ENCODE data around the gene VCAN.

VCAN gene

DNA sequence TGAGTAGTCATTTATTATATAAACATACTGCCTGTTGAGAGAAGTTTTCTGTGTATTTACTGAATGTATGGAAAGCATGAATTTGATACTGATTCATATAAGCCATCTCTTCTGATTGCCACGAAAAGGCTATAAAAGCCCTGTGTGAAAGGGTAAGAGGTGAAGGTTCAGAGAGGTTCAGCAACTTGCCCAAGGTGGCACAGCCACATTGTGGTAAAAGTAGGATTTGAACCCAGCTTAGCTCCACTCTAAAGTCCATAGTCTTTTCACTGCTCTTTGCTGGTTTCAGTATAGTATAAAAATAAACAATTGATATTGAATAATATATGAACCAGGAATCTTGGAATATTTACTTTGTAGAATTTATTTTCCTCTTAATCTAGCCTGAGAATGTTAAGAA lies 71.3 kb downstream of the VCAN start:
- H3K27me3 ChIP-seq (ENCODE audit: control insufficient read depth, insufficient read depth, low read length): no peaks in the 10 kb centered on the region
- H3K9me3 ChIP-seq (ENCODE audit: control insufficient read depth, insufficient read depth, low read length): no peaks in the 10 kb centered on the region
- H3K9ac ChIP-seq (ENCODE audit: low read depth, low read length): no peak overlapping the region
- no peaks in the 10 kb centered on the region for H3K4me1 ChIP-seq (ENCODE audit: control insufficient read depth, insufficient read depth, low read length)
- peaks cover 12% of the 10 kb centered on the region for H3K36me3 ChIP-seq (ENCODE audit: control insufficient read depth, insufficient read depth, low read length)
- H3K4me3 ChIP-seq (ENCODE audit: low read depth, low read length): no peak overlapping the region

DNA sequence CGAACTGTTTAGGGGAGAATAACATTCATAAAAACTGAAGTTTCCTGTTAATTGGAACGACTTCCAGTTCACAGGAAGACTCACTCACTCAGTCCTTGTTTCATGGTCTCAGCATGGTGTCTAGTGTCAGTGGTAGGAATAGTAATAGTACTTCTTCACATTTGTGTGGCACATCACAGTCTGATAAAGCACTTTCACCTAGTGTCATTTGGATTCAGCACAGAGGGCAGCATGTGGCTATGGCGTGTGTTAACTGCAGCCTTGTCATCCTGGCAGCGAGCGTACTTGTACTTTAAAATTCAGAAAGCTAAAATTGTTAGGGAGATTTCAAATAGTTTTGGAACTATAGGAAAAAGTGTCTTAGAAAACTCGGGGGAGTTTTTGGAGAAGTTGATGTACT lies 72.4 kb downstream of the VCAN start:
- no peaks in the 10 kb centered on the region for H3K27me3 ChIP-seq (ENCODE audit: control insufficient read depth, insufficient read depth, low read length)
- peaks cover 1% of the 10 kb centered on the region for H3K36me3 ChIP-seq (ENCODE audit: control insufficient read depth, insufficient read depth, low read length)
- no peaks in the 10 kb centered on the region for H3K9me3 ChIP-seq (ENCODE audit: control insufficient read depth, insufficient read depth, low read length)
- no peak overlapping the region for H3K9ac ChIP-seq (ENCODE audit: low read depth, low read length)
- no peak overlapping the region for H3K4me3 ChIP-seq (ENCODE audit: low read depth, low read length)
- no peaks in the 10 kb centered on the region for H3K4me1 ChIP-seq (ENCODE audit: control insufficient read depth, insufficient read depth, low read length)

DNA sequence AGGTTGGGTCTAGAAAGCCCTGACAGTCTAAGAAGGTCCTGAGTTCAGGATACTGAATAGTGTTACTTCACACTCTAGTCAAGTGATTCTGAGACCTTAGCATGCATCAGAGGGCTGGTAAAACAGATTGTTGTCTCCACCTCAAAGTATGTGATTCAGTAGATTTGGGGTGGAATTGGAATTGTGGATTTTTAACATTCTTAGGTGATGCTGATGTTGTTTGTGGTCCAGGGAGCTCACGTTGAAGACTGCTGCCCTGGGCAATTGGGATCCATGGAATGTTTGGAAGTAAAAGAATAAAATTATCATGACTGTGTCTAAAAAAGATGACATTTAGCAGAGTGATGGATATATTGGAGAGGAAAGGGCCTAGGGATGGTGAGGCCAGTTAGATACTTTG lies 75.6 kb downstream of the VCAN start:
- H3K27me3 ChIP-seq (ENCODE audit: control insufficient read depth, insufficient read depth, low read length): no peaks in the 10 kb centered on the region
- H3K4me3 ChIP-seq (ENCODE audit: low read depth, low read length): no peak overlapping the region
- no peaks in the 10 kb centered on the region for H3K36me3 ChIP-seq (ENCODE audit: control insufficient read depth, insufficient read depth, low read length)
- H3K4me1 ChIP-seq (ENCODE audit: control insufficient read depth, insufficient read depth, low read length): no peaks in the 10 kb centered on the region
- no peaks in the 10 kb centered on the region for H3K9me3 ChIP-seq (ENCODE audit: control insufficient read depth, insufficient read depth, low read length)
- no peak overlapping the region for H3K9ac ChIP-seq (ENCODE audit: low read depth, low read length)

DNA sequence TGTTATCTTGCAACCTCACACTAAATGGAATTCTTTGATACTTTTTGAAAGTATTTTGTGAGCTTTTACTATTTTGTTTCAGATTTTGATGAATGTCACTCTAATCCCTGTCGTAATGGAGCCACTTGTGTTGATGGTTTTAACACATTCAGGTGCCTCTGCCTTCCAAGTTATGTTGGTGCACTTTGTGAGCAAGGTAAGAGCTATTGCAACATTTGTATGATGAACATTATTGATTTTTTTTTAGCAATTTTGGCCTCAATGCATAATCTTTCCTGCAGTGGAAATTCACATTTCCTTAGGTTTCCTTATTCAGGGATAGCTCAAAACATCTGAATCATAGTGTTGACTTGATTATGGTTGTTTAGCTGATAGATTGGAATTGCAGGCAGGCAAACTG lies 76.3 kb downstream of the VCAN start:
- Histone ChIP-seq H3K9me3 (ENCODE audit: control insufficient read depth, insufficient read depth, low read length) (no peaks in the 10 kb centered on the region), H3K4me1 (ENCODE audit: control insufficient read depth, insufficient read depth, low read length) (no peaks in the 10 kb centered on the region), H3K27me3 (ENCODE audit: control insufficient read depth, insufficient read depth, low read length) (no peaks in the 10 kb centered on the region), H3K36me3 (ENCODE audit: control insufficient read depth, insufficient read depth, low read length) (peaks cover under 1% of the 10 kb centered on the region), H3K4me3 (ENCODE audit: low read depth, low read length) (no peak overlapping the region), H3K9ac (ENCODE audit: low read depth, low read length) (no peak overlapping the region)

DNA sequence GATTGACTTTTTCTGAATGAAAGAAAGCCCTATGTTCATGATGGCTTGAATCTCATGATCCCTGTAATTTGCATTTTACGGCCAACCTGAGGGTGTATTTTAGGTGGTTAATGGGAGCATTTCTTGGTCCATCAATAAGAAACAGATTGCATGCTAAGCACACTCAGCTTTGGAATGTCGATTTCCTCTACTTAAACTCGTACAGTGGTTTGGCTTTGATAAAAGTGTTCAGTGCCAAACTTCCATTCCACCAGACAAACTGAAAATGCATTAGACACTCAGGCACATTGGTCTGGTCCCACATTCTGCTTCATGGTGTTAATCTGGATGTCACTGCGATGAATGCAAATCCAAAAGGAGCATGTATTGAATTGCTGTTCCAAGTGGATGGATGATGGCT lies 77.0 kb downstream of the VCAN start:
- H3K9me3 ChIP-seq (ENCODE audit: control insufficient read depth, insufficient read depth, low read length): no peaks in the 10 kb centered on the region
- H3K36me3 ChIP-seq (ENCODE audit: control insufficient read depth, insufficient read depth, low read length): peaks cover 6% of the 10 kb centered on the region
- no peaks in the 10 kb centered on the region for H3K27me3 ChIP-seq (ENCODE audit: control insufficient read depth, insufficient read depth, low read length)
- no peaks in the 10 kb centered on the region for H3K4me1 ChIP-seq (ENCODE audit: control insufficient read depth, insufficient read depth, low read length)
- no peak overlapping the region for H3K4me3 ChIP-seq (ENCODE audit: low read depth, low read length)
- H3K9ac ChIP-seq (ENCODE audit: low read depth, low read length): no peak overlapping the region

DNA sequence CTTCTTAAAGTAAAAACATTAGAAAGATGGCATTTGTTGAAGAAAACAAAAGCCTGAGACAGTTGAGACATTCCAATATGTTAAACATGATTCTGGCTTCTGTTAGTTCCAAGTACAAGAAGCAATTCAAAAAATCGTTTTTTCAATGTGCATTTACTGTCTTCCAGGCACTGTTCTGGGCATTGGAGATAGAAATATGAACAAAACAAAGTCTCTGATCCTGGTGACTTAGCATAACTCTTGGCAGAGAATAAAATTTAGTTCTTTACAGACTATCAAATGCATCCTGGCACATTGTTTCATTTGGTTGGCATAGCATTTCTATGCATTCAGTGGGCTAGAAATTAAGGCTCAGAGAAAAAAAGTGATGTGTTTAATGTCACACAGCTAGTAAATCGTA lies 77.5 kb downstream of the VCAN start:
- H3K9me3 ChIP-seq (ENCODE audit: control insufficient read depth, insufficient read depth, low read length): no peaks in the 10 kb centered on the region
- H3K4me1 ChIP-seq (ENCODE audit: control insufficient read depth, insufficient read depth, low read length): no peaks in the 10 kb centered on the region
- no peak overlapping the region for H3K4me3 ChIP-seq (ENCODE audit: low read depth, low read length)
- no peaks in the 10 kb centered on the region for H3K27me3 ChIP-seq (ENCODE audit: control insufficient read depth, insufficient read depth, low read length)
- H3K9ac ChIP-seq (ENCODE audit: low read depth, low read length): no peak overlapping the region
- H3K36me3 ChIP-seq (ENCODE audit: control insufficient read depth, insufficient read depth, low read length): peaks cover 6% of the 10 kb centered on the region

DNA sequence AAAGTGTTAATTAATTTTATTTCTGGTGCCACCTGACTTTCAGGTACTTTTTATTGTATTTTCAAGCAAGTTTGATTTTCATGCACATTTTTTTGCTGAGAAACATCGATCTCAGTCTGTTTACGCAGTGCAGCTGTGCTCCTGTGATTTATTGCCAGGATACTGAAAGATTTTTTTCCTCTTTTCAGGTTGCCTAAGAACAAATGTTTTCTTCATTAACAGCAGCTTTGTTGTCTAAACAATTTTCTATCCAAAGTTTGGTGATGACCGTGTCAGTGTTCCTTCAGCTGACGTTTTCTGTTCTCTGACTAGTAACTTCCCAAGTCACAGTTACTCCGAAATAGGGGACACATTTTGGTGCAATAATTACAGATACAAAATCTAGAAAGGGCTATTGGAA lies 78.1 kb downstream of the VCAN start:
- Histone ChIP-seq H3K27me3 (ENCODE audit: control insufficient read depth, insufficient read depth, low read length) (no peaks in the 10 kb centered on the region), H3K36me3 (ENCODE audit: control insufficient read depth, insufficient read depth, low read length) (peaks cover 6% of the 10 kb centered on the region), H3K9ac (ENCODE audit: low read depth, low read length) (no peak overlapping the region), H3K4me3 (ENCODE audit: low read depth, low read length) (no peak overlapping the region), H3K9me3 (ENCODE audit: control insufficient read depth, insufficient read depth, low read length) (no peaks in the 10 kb centered on the region), H3K4me1 (ENCODE audit: control insufficient read depth, insufficient read depth, low read length) (no peaks in the 10 kb centered on the region)

DNA sequence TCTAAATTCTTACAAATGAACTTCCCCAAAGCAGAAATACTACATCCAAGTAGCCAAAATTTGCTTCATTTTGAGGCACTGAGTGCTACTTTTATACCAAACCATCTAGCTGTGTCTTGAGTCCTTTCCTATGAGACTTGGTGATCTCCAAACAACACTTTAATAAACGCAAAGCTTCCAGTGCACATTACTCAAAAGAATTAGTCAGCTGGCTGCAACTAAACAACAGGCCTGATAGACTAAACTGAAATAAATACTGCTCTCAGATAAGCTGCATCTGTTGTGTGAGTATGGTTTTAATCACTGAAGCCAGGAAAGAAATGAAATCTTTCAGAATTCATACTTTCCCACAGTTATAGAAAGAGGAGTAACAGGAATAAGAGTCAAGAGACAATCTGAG lies 80.3 kb downstream of the VCAN start:
- Histone ChIP-seq H3K36me3 (ENCODE audit: control insufficient read depth, insufficient read depth, low read length) (peaks cover 16% of the 10 kb centered on the region), H3K27me3 (ENCODE audit: control insufficient read depth, insufficient read depth, low read length) (no peaks in the 10 kb centered on the region), H3K9me3 (ENCODE audit: control insufficient read depth, insufficient read depth, low read length) (no peaks in the 10 kb centered on the region), H3K4me1 (ENCODE audit: control insufficient read depth, insufficient read depth, low read length) (no peaks in the 10 kb centered on the region), H3K9ac (ENCODE audit: low read depth, low read length) (no peak overlapping the region), H3K4me3 (ENCODE audit: low read depth, low read length) (no peak overlapping the region)

DNA sequence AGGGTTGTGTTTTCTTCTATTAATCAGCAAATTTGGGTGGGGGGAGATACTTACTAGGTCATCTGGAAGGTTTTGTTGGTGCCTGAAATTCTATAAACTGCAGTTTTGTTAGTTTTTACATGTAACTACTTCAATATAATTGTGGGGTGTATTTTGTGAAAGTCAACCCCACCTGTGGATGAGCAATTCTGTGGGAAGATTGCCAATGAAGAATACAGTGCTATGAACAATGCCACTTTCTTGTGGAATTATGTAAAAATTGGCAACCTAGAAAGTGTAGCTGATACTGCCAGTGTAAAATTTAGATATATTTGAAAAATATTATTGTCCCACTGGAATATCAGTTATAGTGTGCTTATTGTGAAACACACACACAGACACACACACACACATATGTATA lies 80.7 kb downstream of the VCAN start:
- Histone ChIP-seq H3K9ac (ENCODE audit: low read depth, low read length) (no peak overlapping the region), H3K4me1 (ENCODE audit: control insufficient read depth, insufficient read depth, low read length) (no peaks in the 10 kb centered on the region), H3K36me3 (ENCODE audit: control insufficient read depth, insufficient read depth, low read length) (peaks cover 16% of the 10 kb centered on the region), H3K4me3 (ENCODE audit: low read depth, low read length) (no peak overlapping the region), H3K9me3 (ENCODE audit: control insufficient read depth, insufficient read depth, low read length) (no peaks in the 10 kb centered on the region), H3K27me3 (ENCODE audit: control insufficient read depth, insufficient read depth, low read length) (no peaks in the 10 kb centered on the region)

DNA sequence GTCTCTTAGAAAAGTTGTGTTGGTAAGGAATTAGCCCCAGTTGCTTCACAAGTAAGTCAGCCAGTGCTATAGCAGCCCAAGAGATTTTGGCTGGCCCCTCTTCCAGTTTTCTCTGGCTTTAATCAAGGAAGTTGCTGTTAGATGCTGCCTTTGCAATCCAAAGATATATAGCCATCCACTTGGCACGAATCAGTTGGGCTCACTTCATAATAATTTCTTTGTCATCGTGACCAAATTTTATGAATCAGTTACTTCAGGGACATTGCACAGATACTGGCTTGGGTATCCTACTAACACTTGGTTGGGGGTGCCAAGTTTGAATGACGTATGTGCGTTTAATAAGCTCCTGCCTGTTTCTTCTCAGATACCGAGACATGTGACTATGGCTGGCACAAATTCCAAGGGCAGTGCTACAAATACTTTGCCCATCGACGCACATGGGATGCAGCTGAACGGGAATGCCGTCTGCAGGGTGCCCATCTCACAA lies 81.5 kb downstream of the VCAN start:
- Histone ChIP-seq H3K4me1 (ENCODE audit: control insufficient read depth, insufficient read depth, low read length) (no peaks in the 10 kb centered on the region), H3K9ac (ENCODE audit: low read depth, low read length) (no peak overlapping the region), H3K4me3 (ENCODE audit: low read depth, low read length) (no peak overlapping the region), H3K9me3 (ENCODE audit: control insufficient read depth, insufficient read depth, low read length) (no peaks in the 10 kb centered on the region), H3K27me3 (ENCODE audit: control insufficient read depth, insufficient read depth, low read length) (no peaks in the 10 kb centered on the region), H3K36me3 (ENCODE audit: control insufficient read depth, insufficient read depth, low read length) (peaks cover 16% of the 10 kb centered on the region)

DNA sequence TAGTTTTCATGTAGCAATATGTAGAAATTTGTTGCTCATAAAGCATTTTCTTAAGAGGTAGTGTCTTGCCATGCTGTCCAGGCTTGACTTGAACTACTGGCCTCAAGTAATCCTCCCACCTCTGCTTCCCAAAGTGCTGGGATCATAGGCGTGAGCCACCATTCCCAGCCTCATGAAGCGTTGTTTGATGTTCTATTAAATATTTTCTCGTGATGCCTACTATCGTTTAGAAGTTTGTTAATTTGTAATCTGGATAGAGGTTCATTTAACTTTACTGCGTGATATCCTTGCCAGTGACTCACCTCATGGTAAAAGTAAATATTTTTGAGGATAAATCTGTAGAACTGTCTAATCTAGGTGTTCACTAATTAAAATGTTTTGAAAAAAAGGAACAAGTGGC lies 82.6 kb downstream of the VCAN start:
- H3K36me3 ChIP-seq (ENCODE audit: control insufficient read depth, insufficient read depth, low read length): peaks cover 16% of the 10 kb centered on the region
- H3K4me1 ChIP-seq (ENCODE audit: control insufficient read depth, insufficient read depth, low read length): no peaks in the 10 kb centered on the region
- no peak overlapping the region for H3K9ac ChIP-seq (ENCODE audit: low read depth, low read length)

DNA sequence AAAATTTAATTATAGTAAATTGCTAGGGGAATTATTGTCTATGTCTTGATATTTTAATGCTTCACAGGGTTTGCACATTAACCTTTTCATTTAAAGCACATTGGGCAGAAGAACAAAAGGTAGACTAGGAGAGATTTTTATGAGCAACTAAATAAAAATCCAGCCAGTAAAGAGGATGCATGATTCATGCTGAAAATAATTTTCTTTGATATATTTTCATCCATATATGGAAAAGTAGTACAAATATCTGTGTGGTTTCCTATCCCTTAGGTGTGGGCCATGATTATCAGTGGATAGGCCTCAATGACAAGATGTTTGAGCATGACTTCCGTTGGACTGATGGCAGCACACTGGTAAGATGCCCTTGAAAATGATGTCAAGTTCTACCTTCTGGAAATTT lies 83.1 kb downstream of the VCAN start:
- Histone ChIP-seq H3K4me1 (ENCODE audit: control insufficient read depth, insufficient read depth, low read length) (no peaks in the 10 kb centered on the region), H3K4me3 (ENCODE audit: low read depth, low read length) (no peak overlapping the region), H3K27me3 (ENCODE audit: control insufficient read depth, insufficient read depth, low read length) (no peaks in the 10 kb centered on the region), H3K9ac (ENCODE audit: low read depth, low read length) (no peak overlapping the region), H3K9me3 (ENCODE audit: control insufficient read depth, insufficient read depth, low read length) (no peaks in the 10 kb centered on the region), H3K36me3 (ENCODE audit: control insufficient read depth, insufficient read depth, low read length) (peaks cover 16% of the 10 kb centered on the region)

More for the DNA sequence above, 82.6 kb downstream of the VCAN start:
- H3K4me3 ChIP-seq (ENCODE audit: low read depth, low read length): no peak overlapping the region
- H3K27me3 ChIP-seq (ENCODE audit: control insufficient read depth, insufficient read depth, low read length): no peaks in the 10 kb centered on the region
- H3K9me3 ChIP-seq (ENCODE audit: control insufficient read depth, insufficient read depth, low read length): no peaks in the 10 kb centered on the region

DNA sequence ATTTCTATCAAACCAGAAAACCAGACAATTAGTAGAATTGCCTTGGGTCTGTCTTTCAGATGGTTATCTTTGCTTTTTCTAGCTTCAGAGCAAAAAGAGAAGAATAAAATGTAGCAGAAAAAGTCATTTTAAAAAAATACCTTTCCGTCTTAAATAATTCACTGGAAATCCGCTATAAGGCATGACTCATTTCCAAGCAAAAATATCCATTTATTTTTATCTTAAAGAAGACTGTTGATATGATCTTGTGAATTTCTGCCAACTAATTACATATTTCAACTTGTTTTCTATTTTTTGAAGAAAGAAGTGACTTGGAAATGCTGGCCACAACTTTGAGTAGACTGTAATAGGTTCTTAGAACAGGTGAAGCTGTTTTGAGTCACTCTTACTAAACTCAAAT lies 83.7 kb downstream of the VCAN start:
- Histone ChIP-seq H3K4me1 (ENCODE audit: control insufficient read depth, insufficient read depth, low read length) (no peaks in the 10 kb centered on the region), H3K9ac (ENCODE audit: low read depth, low read length) (no peak overlapping the region), H3K9me3 (ENCODE audit: control insufficient read depth, insufficient read depth, low read length) (no peaks in the 10 kb centered on the region), H3K36me3 (ENCODE audit: control insufficient read depth, insufficient read depth, low read length) (peaks cover 16% of the 10 kb centered on the region), H3K27me3 (ENCODE audit: control insufficient read depth, insufficient read depth, low read length) (no peaks in the 10 kb centered on the region), H3K4me3 (ENCODE audit: low read depth, low read length) (no peak overlapping the region)
